GM18498 (cell line): ENCODE data around the gene RAI1.

Source experiments
- ATAC-seq: cut with Tn5 transposase; IDR thresholded peaks from one replicate; pipeline ENCODE4 v1.9.1; 2021; ENCODE audit warnings: mild to moderate bottlenecking, moderate library complexity; ENCODE audit not compliant: unreplicated experiment

RAI1 gene

DNA sequence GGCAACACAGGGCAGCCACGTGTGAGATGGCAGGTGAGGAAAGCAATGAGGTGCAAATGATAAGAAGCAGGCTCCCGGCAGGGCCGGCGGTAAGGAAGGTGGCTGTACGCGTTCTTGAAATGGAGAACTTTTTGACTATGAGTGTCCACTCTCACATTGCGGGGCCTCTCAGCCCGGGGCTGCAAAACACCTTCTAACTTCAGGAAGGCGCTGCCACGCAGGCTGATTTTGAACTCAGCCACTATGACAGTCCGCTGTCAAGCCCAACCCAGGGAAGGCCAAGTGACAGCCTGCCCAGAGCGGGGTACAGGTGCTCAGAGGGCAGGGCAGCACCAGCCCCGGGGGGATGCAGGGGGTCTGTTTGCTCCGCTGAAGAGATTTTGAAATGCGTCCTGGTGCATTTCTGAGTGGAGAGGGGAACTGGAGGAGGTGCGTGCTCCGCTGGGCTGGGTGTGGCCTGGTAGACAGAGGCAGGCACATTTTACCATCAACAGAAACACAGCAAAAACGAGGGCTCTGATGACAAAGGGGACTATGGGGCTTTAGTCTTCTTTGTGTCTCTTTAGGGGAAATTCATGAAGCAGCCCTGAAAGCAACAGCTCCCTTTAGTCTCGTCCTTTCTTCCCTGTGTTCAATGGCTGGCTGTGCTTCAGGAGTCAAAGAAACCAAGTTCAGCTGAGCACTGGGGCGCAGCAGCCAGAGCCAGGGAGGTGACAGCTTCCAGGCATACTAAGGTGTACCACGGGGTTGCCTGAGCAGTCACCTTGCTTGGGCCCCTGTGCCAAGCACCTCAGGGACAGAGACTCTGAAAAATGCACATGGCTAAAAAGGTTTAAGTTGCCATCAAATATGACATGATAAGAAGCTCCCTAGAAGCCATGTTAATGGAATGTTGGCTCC lies 170.1 kb downstream of the RAI1 start:
- ATAC-seq = no peak

DNA sequence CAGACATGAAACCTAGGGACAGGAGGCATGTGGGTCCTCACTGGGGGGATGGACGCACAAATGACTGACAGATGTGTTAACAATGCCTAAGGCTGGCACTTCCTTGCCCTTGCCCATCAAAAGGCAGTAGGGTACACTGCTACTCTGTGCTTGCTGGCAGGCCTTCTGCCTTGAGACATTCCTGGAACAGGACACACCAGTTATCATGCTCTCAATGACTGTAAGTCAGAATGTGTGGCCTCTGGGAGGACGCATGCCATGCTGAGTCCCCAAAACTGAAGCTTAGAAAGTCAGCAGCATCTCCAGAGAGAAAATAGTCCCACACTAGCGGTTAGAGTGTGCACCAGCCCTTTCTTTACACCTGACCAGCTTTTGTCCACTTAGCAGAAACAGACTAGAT lies 171.7 kb downstream of the RAI1 start:
- ATAC-seq = no peak

- ATAC-seq = no peak
Observed at GRCh38 chr17:17853811-17854447, 172.7 kb downstream of the RAI1 start.

- ATAC-seq = no peak
Observed at GRCh38 chr17:17855976-17856375, 174.7 kb downstream of the RAI1 start.

- no peak for ATAC-seq
Observed at GRCh38 chr17:17856386-17856785, 175.1 kb downstream of the RAI1 start.

DNA sequence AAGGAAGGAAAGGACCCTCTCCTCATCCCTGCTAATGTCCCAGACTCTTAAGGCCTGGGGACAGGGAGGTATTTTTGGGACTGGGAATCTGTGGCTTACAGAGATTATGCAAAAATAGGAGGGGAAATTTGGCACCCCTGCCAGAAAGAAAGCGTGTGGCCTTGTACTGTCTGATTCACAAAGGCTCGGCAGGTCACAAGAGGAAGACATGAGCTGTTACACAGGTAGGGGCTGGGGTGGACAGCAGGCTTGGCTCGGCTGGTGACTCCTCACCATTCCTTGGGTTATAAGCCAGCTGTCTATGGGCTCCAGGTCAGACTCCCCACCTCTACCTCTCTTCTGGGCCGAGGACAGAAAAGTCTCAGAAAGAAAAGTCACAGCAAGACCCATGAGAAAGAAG lies 176.2 kb downstream of the RAI1 start:
- no peak for ATAC-seq

GRCh38 chr17:17859909-17860765 lies 178.9 kb downstream of the RAI1 start:
- ATAC-seq = no peak

GRCh38 chr17:17860766-17861107 lies 179.5 kb downstream of the RAI1 start:
- no peak for ATAC-seq
